LNCaP clone FGC (cell line): Measurements from ENCODE around the gene WDR59.
"Not testable (repeated sequence)": the region's sequence is repeated elsewhere in the genome, so short reads cannot be mapped to it uniquely, and the experiment has no call there.

Source experiments
- DNase-seq: peaks from one replicate; pipeline ENCODE4 v3.0.0-alpha.2; 2011; ENCODE audit warnings: low read depth
- H3K4me3 ChIP-seq: 2 replicates; pipeline ENCODE4 v1.5.1; 2011; ENCODE audit warnings: mild to moderate bottlenecking, low read depth, low read length, control low read depth
- CTCF ChIP-seq: IDR thresholded peaks from 2 replicates; pipeline ENCODE4 v1.5.1; 2012; ENCODE audit warnings: mild to moderate bottlenecking; ENCODE audit not compliant: control insufficient read depth, insufficient read depth; ENCODE audit errors: extremely low read depth

Gene WDR59

GRCh38 chr16:74991268-74991592 lies 6.3 kb upstream of the WDR59 start:
- TF ChIP-seq CTCF = no peak
- DNase-seq = no peak

GRCh38 chr16:74990832-74991231 lies 5.9 kb upstream of the WDR59 start:
- no peak for TF ChIP-seq CTCF
- no peak for DNase-seq
- H3K4me3 ChIP-seq = no peak overlapping the region

More at GRCh38 chr16:74991268-74991592, 6.3 kb upstream of the WDR59 start:
- H3K4me3 ChIP-seq = no peak overlapping the region

- not testable (repeated sequence) for H3K4me3 ChIP-seq, DNase-seq
Observed at GRCh38 chr16:74989864-74990263, 4.9 kb upstream of the WDR59 start.

- no peak for TF ChIP-seq CTCF
- DNase-seq = no peak
Observed at GRCh38 chr16:74987027-74987681, 2.2 kb upstream of the WDR59 start.

GRCh38 chr16:74984194-74984528 lies 762 bp downstream of the WDR59 start:
- DNase-seq = no peak
- no peak for TF ChIP-seq CTCF
- peak overlapping the region; percentile 98 for H3K4me3 ChIP-seq

More at GRCh38 chr16:74987027-74987681, 2.2 kb upstream of the WDR59 start:
- H3K4me3 ChIP-seq = no peak overlapping the region

GRCh38 chr16:74982256-74982655 lies 2.7 kb downstream of the WDR59 start:
- DNase-seq = no peak
- H3K4me3 ChIP-seq = no peak overlapping the region
- TF ChIP-seq CTCF = no peak

GRCh38 chr16:74975591-74975990 lies 9.3 kb downstream of the WDR59 start:
- no peak overlapping the region for H3K4me3 ChIP-seq
- no peak for TF ChIP-seq CTCF
- no peak for DNase-seq

- no peak overlapping the region for H3K4me3 ChIP-seq
- no peak for TF ChIP-seq CTCF
- no peak for DNase-seq
Observed at GRCh38 chr16:74973304-74973703, 11.6 kb downstream of the WDR59 start.
